Neural cell (in vitro differentiated cells): ENCODE data around the gene MUC15. TPM values are rescaled to one million over a fixed set of nuclear protein-coding genes. Genes with fewer than 3 reads are reported as not detected.
"Not testable (repeated sequence)": the region's sequence is repeated elsewhere in the genome, so short reads cannot be mapped to it uniquely, and the experiment has no call there.

ENCODE experiments used
- H2AFZ ChIP-seq: fragments of 200-600, 300-800 bp; sonication (generic), shearing (Covaris generic); 2 replicates; pipeline ENCODE4 v1.6.0; 2014; ENCODE audit warnings: low read depth, mild to moderate bottlenecking, antibody characterized with exemption, low read length, moderate library complexity
- H3F3A ChIP-seq: fragments of 200-600 bp; shearing (Covaris generic); 2 replicates; pipeline ENCODE4 v1.6.1; 2016; ENCODE audit warnings: mild to moderate bottlenecking, moderate library complexity, mixed read lengths, antibody characterized with exemption, low read length; ENCODE audit not compliant: insufficient read depth, poor library complexity, severe bottlenecking
- H3K27ac ChIP-seq: fragments of 200-600, 300-800 bp; sonication (generic), shearing (Covaris generic); 2 replicates; pipeline ENCODE4 v1.5.1; 2014; ENCODE audit warnings: mild to moderate bottlenecking, low read length, moderate library complexity
- H3K27me3 ChIP-seq: fragments of 300-800, 200-600 bp; sonication (generic), shearing (Covaris generic); 2 replicates; pipeline ENCODE4 v1.6.0; 2014; ENCODE audit warnings: mild to moderate bottlenecking, low read depth, low read length, moderate library complexity; ENCODE audit not compliant: insufficient read depth
- H3K36me3 ChIP-seq: fragments of 300-800, 200-600 bp; sonication (generic), shearing (Covaris generic); 2 replicates; pipeline ENCODE4 v1.5.1; 2014; ENCODE audit warnings: mild to moderate bottlenecking, antibody characterized with exemption, low read length, moderate library complexity; ENCODE audit not compliant: insufficient read depth
- H3K4me2 ChIP-seq: fragments of 300-800, 200-600 bp; sonication (generic), shearing (Covaris generic); 2 replicates; pipeline ENCODE4 v1.6.0; 2014; ENCODE audit warnings: mild to moderate bottlenecking, low read length
- H3K4me3 ChIP-seq: fragments of 300-800, 200-600 bp; sonication (generic), shearing (Covaris generic); 2 replicates; pipeline ENCODE4 v1.5.1; 2014; ENCODE audit warnings: mild to moderate bottlenecking, low read length, moderate library complexity
- H3K79me2 ChIP-seq: fragments of 200-600 bp; shearing (Covaris generic); replicated peaks from 2 replicates; pipeline ENCODE4 v1.6.0; 2014; ENCODE audit warnings: mild to moderate bottlenecking, low read length, moderate library complexity; ENCODE audit not compliant: insufficient read depth
- H3K9ac ChIP-seq: fragments of 300-800, 200-600 bp; sonication (generic), shearing (Covaris generic); 2 replicates; pipeline ENCODE4 v1.6.1; 2016; ENCODE audit warnings: mild to moderate bottlenecking, low read length, mixed read lengths
- H3K9me2 ChIP-seq: fragments of 200-600 bp; shearing (Covaris generic); 2 replicates; pipeline ENCODE4 v1.6.1; 2016; ENCODE audit warnings: mild to moderate bottlenecking, low read length, mixed read lengths; ENCODE audit not compliant: insufficient read depth
- H3K9me3 ChIP-seq: fragments of 200-600, 300-800 bp; sonication (generic), shearing (Covaris generic); 2 replicates; pipeline ENCODE4 v1.6.1; 2016; ENCODE audit warnings: mild to moderate bottlenecking, mixed run types, low read length, moderate library complexity, mixed read lengths
- H4K20me1 ChIP-seq: fragments of 200-600 bp; shearing (Covaris generic); 2 replicates; pipeline ENCODE4 v1.6.1; 2016; ENCODE audit warnings: mild to moderate bottlenecking, mixed run types; ENCODE audit not compliant: insufficient read depth
- EP300 ChIP-seq: fragments of 450-650 bp; conservative IDR thresholded peaks from 2 replicates; pipeline ENCODE4 v1.6.1; 2014; ENCODE audit warnings: antibody characterized with exemption, mild to moderate bottlenecking, moderate library complexity; ENCODE audit not compliant: poor library complexity, severe bottlenecking
- EZH2 ChIP-seq: fragments of 200-600, 300-800 bp; shearing (Covaris generic), sonication (generic); IDR thresholded peaks from 2 replicates; pipeline ENCODE4 v1.6.1; 2014; ENCODE audit warnings: antibody characterized with exemption, low read length, borderline replicate concordance, mild to moderate bottlenecking; ENCODE audit not compliant: insufficient read depth, poor library complexity, severe bottlenecking
- MXI1 ChIP-seq: fragments of 450-650 bp; conservative IDR thresholded peaks from 2 replicates; pipeline ENCODE4 v1.6.1; 2014; ENCODE audit warnings: antibody characterized with exemption, mild to moderate bottlenecking; ENCODE audit not compliant: poor library complexity, severe bottlenecking
- POLR2AphosphoS5 ChIP-seq: IDR thresholded peaks from 2 replicates; pipeline ENCODE4 v1.6.1; 2012
- RAD21 ChIP-seq: fragments of 450-650 bp; conservative IDR thresholded peaks from 2 replicates; pipeline ENCODE4 v1.6.1; 2014; ENCODE audit warnings: antibody characterized with exemption, mild to moderate bottlenecking, moderate library complexity
- REST ChIP-seq: IDR thresholded peaks from 2 replicates; pipeline ENCODE4 v1.6.1; 2012; ENCODE audit warnings: borderline replicate concordance
- SMC3 ChIP-seq: fragments of 450-650 bp; conservative IDR thresholded peaks from 2 replicates; pipeline ENCODE4 v1.6.1; 2014; ENCODE audit warnings: antibody characterized with exemption, mild to moderate bottlenecking, moderate library complexity; ENCODE audit not compliant: poor library complexity
- TAF1 ChIP-seq: IDR thresholded peaks from 2 replicates; pipeline ENCODE4 v1.6.1; 2012; ENCODE audit warnings: low read depth
- polyA plus RNA-seq: library from polyadenylated mRNA; depleted of rRNA; stranded (reverse); fragments of >200 nt; gene quantifications from 2 replicates; pipeline ENCODE4 v1.2.3, GENCODE V29; 2014
- TF ChIP-seq, protein P1 (sequence below): fragments of 450-650 bp; IDR thresholded peaks from 2 replicates; pipeline ENCODE4 v1.5.1; 2014; ENCODE audit warnings: antibody characterized with exemption, mild to moderate bottlenecking, moderate library complexity; ENCODE audit not compliant: poor library complexity, severe bottlenecking

Gene MUC15
- polyA plus RNA-seq, 1 donor from 2014 or later, result not detected

DNA sequence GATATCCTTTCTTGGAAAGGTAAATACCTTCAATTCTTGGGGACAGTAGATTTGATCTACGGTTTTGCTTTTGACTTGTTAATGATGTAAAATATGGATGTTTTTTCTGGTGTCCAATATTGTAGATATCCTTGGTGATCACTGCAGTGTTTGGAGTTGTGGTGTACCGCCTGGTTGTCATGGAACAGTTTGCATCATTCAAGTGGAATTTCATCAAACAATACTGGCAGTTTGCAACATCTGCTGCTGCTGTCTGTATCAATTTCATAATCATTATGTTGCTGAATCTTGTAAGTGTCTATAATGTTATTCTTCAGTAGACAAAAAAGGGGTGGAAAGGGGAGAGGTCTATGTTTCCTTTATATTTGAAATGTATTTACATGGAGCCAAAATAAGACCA is 27.4 kb upstream of the MUC15 start:
- Histone ChIP-seq H3K9me3 (no peaks in the 10 kb centered on the region), H3K4me2 (no peak overlapping the region), H3K27me3 (no peaks in the 10 kb centered on the region), H2AFZ (no peak overlapping the region), H3K79me2 (no peaks in the 10 kb centered on the region), H4K20me1 (no peaks in the 10 kb centered on the region), H3K36me3 (no peaks in the 10 kb centered on the region), H3K27ac (no peak overlapping the region), H3K4me3 (no peak overlapping the region), H3K9me2 (no peaks in the 10 kb centered on the region), H3K9ac (no peak overlapping the region), H3F3A (no peaks in the 10 kb centered on the region)
- TF ChIP-seq MXI1 (no peak), POLR2AphosphoS5 (no peak), TAF1 (no peak), EP300 (no peak), SMC3 (no peak), EZH2 (no peak), REST (no peak), RAD21 (no peak)
- TF ChIP-seq, protein P1, sequence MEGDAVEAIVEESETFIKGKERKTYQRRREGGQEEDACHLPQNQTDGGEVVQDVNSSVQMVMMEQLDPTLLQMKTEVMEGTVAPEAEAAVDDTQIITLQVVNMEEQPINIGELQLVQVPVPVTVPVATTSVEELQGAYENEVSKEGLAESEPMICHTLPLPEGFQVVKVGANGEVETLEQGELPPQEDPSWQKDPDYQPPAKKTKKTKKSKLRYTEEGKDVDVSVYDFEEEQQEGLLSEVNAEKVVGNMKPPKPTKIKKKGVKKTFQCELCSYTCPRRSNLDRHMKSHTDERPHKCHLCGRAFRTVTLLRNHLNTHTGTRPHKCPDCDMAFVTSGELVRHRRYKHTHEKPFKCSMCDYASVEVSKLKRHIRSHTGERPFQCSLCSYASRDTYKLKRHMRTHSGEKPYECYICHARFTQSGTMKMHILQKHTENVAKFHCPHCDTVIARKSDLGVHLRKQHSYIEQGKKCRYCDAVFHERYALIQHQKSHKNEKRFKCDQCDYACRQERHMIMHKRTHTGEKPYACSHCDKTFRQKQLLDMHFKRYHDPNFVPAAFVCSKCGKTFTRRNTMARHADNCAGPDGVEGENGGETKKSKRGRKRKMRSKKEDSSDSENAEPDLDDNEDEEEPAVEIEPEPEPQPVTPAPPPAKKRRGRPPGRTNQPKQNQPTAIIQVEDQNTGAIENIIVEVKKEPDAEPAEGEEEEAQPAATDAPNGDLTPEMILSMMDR, result no peak

- TF ChIP-seq MXI1 (no peak), RAD21 (no peak), EZH2 (no peak), TAF1 (no peak), REST (no peak), POLR2AphosphoS5 (no peak), EP300 (no peak), SMC3 (no peak)
- TF ChIP-seq, protein P1, result no peak
- H3F3A ChIP-seq, result no peaks in the 10 kb centered on the region
- no peaks in the 10 kb centered on the region for H3K36me3 ChIP-seq
These were observed 25.8 kb upstream of the MUC15 start for GRCh38 chr11:26597899-26598298.

DNA sequence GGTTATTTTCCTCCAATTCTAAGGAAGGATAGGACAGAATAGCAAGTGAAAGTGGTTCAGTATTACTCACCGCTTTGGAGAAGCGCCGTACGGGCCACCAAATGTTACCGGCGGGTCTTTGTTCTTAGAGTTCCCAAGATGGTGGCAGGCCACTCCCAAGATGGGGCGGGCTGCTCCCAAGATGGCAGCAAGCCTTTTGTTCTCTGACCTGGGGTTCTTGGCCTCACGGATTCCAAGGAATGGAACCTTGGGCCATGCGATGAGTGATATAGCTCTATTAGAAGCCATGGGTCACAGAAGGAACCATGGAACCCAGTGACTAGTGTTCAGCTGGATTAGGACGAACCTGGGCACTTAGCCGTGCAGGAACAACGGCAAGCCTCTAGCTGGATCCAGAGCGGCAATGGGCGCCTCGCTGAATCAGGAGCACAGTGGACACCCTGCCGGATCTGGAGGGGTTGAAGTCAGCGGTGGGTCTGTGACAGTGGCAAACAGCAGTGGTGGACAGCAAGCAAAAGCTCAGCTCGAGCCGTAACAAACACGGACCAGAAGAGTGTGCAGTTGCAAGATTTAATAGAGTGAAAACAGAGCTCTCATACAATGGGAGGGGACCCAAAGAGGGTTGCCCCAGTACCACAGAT is 25.1 kb upstream of the MUC15 start:
- not testable (repeated sequence) for H3K27ac ChIP-seq, H3K9me3 ChIP-seq, H3K4me2 ChIP-seq, H3K36me3 ChIP-seq, H3K79me2 ChIP-seq, H3K4me3 ChIP-seq, H3K9ac ChIP-seq, H3K27me3 ChIP-seq, H3F3A ChIP-seq, H2AFZ ChIP-seq, H3K9me2 ChIP-seq, H4K20me1 ChIP-seq

More at GRCh38 chr11:26597899-26598298, 25.8 kb upstream of the MUC15 start:
- no peaks in the 10 kb centered on the region for H3K27me3 ChIP-seq
- no peak overlapping the region for H3K27ac ChIP-seq
- no peaks in the 10 kb centered on the region for H3K9me3 ChIP-seq
- H3K79me2 ChIP-seq, result no peaks in the 10 kb centered on the region
- H4K20me1 ChIP-seq, result no peaks in the 10 kb centered on the region
- no peak overlapping the region for H3K4me3 ChIP-seq
- no peak overlapping the region for H3K4me2 ChIP-seq
- H2AFZ ChIP-seq, result no peak overlapping the region
- no peak overlapping the region for H3K9ac ChIP-seq
- H3K9me2 ChIP-seq, result no peaks in the 10 kb centered on the region
